ENCODE results near the gene GALNT9.

GRCh38 chr12:132194056-132194455 is 135.3 kb downstream of the GALNT9 start:
- TF ChIP-seq EP300 (IDR thresholded peaks at IDR 0.05) = no peak
- TF ChIP-seq CTCF (IDR thresholded peaks at IDR 0.05) = no peak
